ENCODE measurements around the gene MICAL2. TPM values are rescaled to one million over a fixed set of nuclear protein-coding genes. Genes with fewer than 3 reads are reported as not detected.

The MICAL2 gene, protein sequence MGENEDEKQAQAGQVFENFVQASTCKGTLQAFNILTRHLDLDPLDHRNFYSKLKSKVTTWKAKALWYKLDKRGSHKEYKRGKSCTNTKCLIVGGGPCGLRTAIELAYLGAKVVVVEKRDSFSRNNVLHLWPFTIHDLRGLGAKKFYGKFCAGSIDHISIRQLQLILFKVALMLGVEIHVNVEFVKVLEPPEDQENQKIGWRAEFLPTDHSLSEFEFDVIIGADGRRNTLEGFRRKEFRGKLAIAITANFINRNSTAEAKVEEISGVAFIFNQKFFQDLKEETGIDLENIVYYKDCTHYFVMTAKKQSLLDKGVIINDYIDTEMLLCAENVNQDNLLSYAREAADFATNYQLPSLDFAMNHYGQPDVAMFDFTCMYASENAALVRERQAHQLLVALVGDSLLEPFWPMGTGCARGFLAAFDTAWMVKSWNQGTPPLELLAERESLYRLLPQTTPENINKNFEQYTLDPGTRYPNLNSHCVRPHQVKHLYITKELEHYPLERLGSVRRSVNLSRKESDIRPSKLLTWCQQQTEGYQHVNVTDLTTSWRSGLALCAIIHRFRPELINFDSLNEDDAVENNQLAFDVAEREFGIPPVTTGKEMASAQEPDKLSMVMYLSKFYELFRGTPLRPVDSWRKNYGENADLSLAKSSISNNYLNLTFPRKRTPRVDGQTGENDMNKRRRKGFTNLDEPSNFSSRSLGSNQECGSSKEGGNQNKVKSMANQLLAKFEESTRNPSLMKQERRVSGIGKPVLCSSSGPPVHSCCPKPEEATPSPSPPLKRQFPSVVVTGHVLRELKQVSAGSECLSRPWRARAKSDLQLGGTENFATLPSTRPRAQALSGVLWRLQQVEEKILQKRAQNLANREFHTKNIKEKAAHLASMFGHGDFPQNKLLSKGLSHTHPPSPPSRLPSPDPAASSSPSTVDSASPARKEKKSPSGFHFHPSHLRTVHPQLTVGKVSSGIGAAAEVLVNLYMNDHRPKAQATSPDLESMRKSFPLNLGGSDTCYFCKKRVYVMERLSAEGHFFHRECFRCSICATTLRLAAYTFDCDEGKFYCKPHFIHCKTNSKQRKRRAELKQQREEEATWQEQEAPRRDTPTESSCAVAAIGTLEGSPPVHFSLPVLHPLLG
- total RNA-seq (2014; rRNA removed) (50.1 and 62.9 TPM in 2 replicates), Bru-seq, nascent RNA (percentile 84 among the genes with signal in this experiment), BruChase-seq, experiment 1, labeled RNA remaining after a 6-hour chase (percentile 75 among the genes with signal in this experiment), BruChase-seq, experiment 2, labeled RNA remaining after a 2-hour chase (percentile 74 among the genes with signal in this experiment)
- long read RNA-seq, partial matches to known transcripts: 15 of 67 reads
- long read RNA-seq, other reads (novel, unspliced or antisense): 52 of 67 reads

DNA sequence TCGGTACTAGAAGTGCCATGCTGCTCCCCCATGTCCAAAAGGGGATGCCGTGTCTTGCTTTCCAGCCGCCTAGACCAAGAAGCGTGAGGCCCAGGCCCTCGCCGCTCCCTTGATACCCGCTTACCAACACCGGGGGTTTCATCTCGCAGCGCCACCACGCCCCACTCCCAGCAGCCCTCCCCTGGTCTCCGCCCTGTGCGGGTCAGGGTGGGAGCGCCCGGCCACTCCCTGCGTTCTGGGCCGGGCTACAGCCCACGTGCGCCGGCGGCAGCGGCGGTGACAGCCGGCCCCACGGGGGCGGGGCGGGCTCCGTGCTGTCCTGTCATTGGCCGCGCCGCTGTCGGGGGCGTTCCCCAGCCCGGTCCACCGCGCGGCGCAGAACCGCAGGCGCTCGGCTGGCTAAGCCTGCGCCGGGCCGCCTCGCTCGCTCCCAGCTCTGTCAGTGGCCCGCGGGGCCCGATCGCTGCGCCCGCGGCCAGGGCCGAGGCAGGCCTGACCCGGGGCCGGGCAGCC is at the start of gene MICAL2:
Gene MICAL2 (plus strand): TSS at position 390 of the 513 bp plus-strand sequence. CDS start 51,566 bp downstream, outside the sequence.
- DNase-seq: peak; percentile 92
- BruUV-seq (replicated peaks): no TSS peak

DNA sequence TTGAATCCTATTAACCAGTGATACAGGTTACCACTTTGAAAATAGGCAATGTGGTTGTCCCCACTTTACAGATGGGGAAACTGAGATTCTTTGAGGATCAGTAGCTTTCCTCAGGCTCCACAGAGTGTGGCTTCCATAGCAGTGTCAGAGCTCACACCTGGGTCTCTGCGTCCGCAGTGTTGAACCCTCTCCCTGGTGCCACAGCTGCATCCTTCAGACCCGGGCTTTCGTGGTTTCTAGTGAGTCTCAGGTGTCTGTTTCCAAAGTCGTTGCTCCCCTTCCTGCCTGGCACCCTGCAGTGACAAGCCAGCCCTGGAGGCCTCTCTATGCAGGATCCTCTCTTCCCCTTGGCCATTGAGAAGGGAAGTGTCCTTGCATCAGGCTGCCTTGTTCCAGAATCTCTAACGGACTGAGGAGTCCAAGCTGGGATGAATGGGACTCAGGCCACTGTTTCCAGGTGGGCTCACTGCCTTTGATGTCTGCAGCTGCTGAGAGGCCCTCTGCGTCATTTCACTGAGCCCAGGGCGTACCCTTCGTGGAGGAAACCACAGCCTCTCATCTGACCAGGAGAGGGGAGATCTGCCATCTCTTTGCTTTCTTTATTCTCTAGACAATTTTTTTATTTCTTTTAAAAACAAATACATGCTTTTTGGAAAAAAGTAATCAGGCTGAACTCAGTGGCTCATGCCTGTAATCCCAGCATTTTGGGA is 48.4 kb upstream of the MICAL2 start:
- intact Hi-C loops (cut with micrococcal nuclease): no loop called here
- Histone ChIP-seq H3K9me2 (replicated peaks; ENCODE audit: low read length) (no peaks in the 10 kb centered on the region), H3F3A (ENCODE audit: low read length, unreplicated experiment) (peaks cover 4% of the 10 kb centered on the region), H4K20me1 (ENCODE audit: low read length) (no peaks in the 10 kb centered on the region), H3K79me2 (ENCODE audit: low read length) (no peaks in the 10 kb centered on the region), H3K36me3 (ENCODE audit: low read depth, low read length) (no peaks in the 10 kb centered on the region), H3K9ac (ENCODE audit: low read length) (no peak overlapping the region), H3K9me3 (ENCODE audit: low read length) (no peaks in the 10 kb centered on the region), H3K4me2 (ENCODE audit: low read length) (no peak overlapping the region), H3K27ac (ENCODE audit: low read length) (no peak overlapping the region), H3K27me3 (ENCODE audit: low read length) (no peaks in the 10 kb centered on the region), H2AFZ (ENCODE audit: low read length) (no peak overlapping the region), H3K4me3 (ENCODE audit: low read length) (no peak overlapping the region), H3K4me1 (ENCODE audit: insufficient read depth, low read length) (peaks cover 27% of the 10 kb centered on the region)
- BruUV-seq (replicated peaks): no TSS peak
- CTCF ChIA-PET: no interaction called here
- ATAC-seq: no peak
- no peak for TF ChIP-seq EZH2 (IDR thresholded peaks at IDR 0.05; ENCODE audit: low read length, unreplicated experiment)
- no peak for TF ChIP-seq EZH2phosphoT487 (IDR thresholded peaks at IDR 0.05; ENCODE audit: borderline replicate concordance, low read length)
- POLR2A ChIA-PET (ENCODE audit: unreplicated experiment): no interaction called here
- DNase-seq: no peak

More for the DNA sequence above, at the start of gene MICAL2:
- H3K4me2 ChIP-seq (ENCODE audit: low read length): peak within 1 kb of the TSS; percentile 97
- ChIA-PET CTCF (no interaction called here), POLR2A (ENCODE audit: unreplicated experiment) (interaction anchor here (0.5 to 1.2 kb wide), 7 partner anchors 8 to 1066 kb away, joined by 3 to 12 read pairs (median 6); no protein-coding TSS in a partner anchor)
- H2AFZ ChIP-seq (ENCODE audit: low read length): peak within 1 kb of the TSS; percentile 89
- H4K20me1 ChIP-seq (ENCODE audit: low read length): peaks cover 33% of the 10 kb centered on the region
- H3K27me3 ChIP-seq (ENCODE audit: low read length): no peaks in the 10 kb centered on the region
- no peaks in the 10 kb centered on the region for H3F3A ChIP-seq (ENCODE audit: low read length, unreplicated experiment)
- intact Hi-C loops (cut with micrococcal nuclease): loop anchor here (2.0 to 5.0 kb wide), 2 partner anchors 23 to 52 kb away; no protein-coding TSS in a partner anchor
- no peaks in the 10 kb centered on the region for H3K9me3 ChIP-seq (ENCODE audit: low read length)
- ATAC-seq: peak; percentile 90
- peak within 1 kb of the TSS; percentile 54 for H3K27ac ChIP-seq (ENCODE audit: low read length)
- no peaks in the 10 kb centered on the region for H3K9me2 ChIP-seq (replicated peaks; ENCODE audit: low read length)
- H3K4me1 ChIP-seq (ENCODE audit: insufficient read depth, low read length): peaks cover 26% of the 10 kb centered on the region
- TF ChIP-seq, protein P1, sequence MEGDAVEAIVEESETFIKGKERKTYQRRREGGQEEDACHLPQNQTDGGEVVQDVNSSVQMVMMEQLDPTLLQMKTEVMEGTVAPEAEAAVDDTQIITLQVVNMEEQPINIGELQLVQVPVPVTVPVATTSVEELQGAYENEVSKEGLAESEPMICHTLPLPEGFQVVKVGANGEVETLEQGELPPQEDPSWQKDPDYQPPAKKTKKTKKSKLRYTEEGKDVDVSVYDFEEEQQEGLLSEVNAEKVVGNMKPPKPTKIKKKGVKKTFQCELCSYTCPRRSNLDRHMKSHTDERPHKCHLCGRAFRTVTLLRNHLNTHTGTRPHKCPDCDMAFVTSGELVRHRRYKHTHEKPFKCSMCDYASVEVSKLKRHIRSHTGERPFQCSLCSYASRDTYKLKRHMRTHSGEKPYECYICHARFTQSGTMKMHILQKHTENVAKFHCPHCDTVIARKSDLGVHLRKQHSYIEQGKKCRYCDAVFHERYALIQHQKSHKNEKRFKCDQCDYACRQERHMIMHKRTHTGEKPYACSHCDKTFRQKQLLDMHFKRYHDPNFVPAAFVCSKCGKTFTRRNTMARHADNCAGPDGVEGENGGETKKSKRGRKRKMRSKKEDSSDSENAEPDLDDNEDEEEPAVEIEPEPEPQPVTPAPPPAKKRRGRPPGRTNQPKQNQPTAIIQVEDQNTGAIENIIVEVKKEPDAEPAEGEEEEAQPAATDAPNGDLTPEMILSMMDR (conservative IDR thresholded peaks at IDR 0.05; ENCODE audit: low read depth, low read length): no peak
- TF ChIP-seq EZH2phosphoT487 (IDR thresholded peaks at IDR 0.05; ENCODE audit: borderline replicate concordance, low read length) (no peak), EZH2 (IDR thresholded peaks at IDR 0.05; ENCODE audit: low read length, unreplicated experiment) (no peak)
- peak within 1 kb of the TSS; percentile 79 for H3K9ac ChIP-seq (ENCODE audit: low read length)
- peak within 1 kb of the TSS; percentile 93 for H3K4me3 ChIP-seq (ENCODE audit: low read length)
- H3K36me3 ChIP-seq (ENCODE audit: low read depth, low read length): peaks cover 9% of the 10 kb centered on the region; the same call in 1 of the 2 replicates
- peaks cover 46% of the 10 kb centered on the region for H3K79me2 ChIP-seq (ENCODE audit: low read length)

All from PC-3 (cell line).